OCI-LY1 (cell line): Measurements from ENCODE around the gene TSKS.

Source experiments
- EZH2 ChIP-seq: fragments of 200-600 bp; sonication (generic), shearing (Covaris generic); IDR thresholded peaks from 2 replicates; pipeline ENCODE4 v1.8.0; 2017; ENCODE audit warnings: borderline replicate concordance, mixed run types, mild to moderate bottlenecking, antibody characterized with exemption, low read length, moderate library complexity, mixed read lengths
- TF ChIP-seq, protein P1 (sequence below): fragments of 200-600 bp; sonication (generic), shearing (Covaris generic); IDR thresholded peaks from 2 replicates; pipeline ENCODE4 v1.5.1; 2017; ENCODE audit warnings: mild to moderate bottlenecking, antibody characterized with exemption, low read length, moderate library complexity, mixed read lengths

DNA sequence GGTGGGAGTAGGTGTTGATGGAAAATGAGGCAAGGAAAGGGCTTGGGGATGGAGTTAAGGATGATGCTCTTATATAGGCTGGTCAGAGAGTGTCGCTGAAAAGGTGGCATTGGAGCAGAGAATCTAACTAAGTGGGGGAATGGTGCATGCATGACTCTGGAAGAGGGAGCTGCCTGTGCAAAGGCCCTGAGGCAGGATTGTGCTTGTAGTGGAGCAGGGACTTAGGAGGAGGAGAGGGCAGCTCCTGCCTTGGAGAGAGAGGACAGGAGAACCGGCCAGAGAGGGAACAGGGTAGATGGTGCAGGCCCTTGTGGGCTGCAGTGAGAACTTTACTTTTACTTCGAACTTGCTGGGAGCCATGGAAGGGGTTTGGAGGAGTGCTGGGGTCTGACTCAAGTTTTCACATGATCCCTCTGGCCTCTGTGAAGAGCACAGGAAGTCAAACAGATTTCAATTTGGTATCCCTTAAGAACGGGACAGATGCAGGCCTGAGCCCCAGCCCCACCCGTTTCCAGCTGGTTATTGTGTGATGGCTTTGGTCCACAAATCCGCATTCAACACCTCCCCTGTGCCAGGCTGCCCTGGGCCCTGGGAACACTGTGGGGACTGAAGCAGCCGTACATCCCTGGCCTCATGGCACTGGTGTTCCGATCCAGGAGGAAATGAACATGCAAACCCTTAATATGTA, 10.7 kb upstream of the TSKS start:
- TF ChIP-seq, protein P1, sequence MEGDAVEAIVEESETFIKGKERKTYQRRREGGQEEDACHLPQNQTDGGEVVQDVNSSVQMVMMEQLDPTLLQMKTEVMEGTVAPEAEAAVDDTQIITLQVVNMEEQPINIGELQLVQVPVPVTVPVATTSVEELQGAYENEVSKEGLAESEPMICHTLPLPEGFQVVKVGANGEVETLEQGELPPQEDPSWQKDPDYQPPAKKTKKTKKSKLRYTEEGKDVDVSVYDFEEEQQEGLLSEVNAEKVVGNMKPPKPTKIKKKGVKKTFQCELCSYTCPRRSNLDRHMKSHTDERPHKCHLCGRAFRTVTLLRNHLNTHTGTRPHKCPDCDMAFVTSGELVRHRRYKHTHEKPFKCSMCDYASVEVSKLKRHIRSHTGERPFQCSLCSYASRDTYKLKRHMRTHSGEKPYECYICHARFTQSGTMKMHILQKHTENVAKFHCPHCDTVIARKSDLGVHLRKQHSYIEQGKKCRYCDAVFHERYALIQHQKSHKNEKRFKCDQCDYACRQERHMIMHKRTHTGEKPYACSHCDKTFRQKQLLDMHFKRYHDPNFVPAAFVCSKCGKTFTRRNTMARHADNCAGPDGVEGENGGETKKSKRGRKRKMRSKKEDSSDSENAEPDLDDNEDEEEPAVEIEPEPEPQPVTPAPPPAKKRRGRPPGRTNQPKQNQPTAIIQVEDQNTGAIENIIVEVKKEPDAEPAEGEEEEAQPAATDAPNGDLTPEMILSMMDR: no peak
- no peak for TF ChIP-seq EZH2
